Endothelial cell of umbilical vein (primary cell): Measurements from ENCODE around the gene PTER. TPM values are rescaled to one million over a fixed set of nuclear protein-coding genes. Genes with fewer than 3 reads are reported as not detected.

Experiments
- BruUV-seq: library from RNA; stranded (reverse); fragments of 400-500 nt; replicated peaks from 2 replicates; lab custom pipeline; 2021; lab: Mats Ljungman, UMichigan
- CTCF ChIA-PET: fragments of 300-600, 350-600 bp; sonication (Branson Sonifier 250); formaldehyde crosslinking; loops from one replicate; lab custom pipeline; 2021; ENCODE audit warnings: antibody characterized with exemption, inconsistent platforms; lab: Charles Lee
- POLR2A ChIA-PET: fragments of 300-600, 350-600 bp; sonication (Branson Sonifier 250); formaldehyde crosslinking; loops from one replicate; lab custom pipeline; 2021; ENCODE audit warnings: antibody characterized with exemption, inconsistent platforms; lab: Charles Lee
- DNase-seq: peaks from one replicate; pipeline ENCODE4 v3.0.0-alpha.2; 2011; ENCODE audit warnings: low read depth, low spot score
- FAIRE-seq: peaks from 2 replicates; lab custom pipeline; 2011; peaks lifted over from hg19 to GRCh38; lab: Jason Lieb, UNC
- H2AFZ ChIP-seq: 2 replicates; pipeline ENCODE4 v1.6.0; 2012; ENCODE audit warnings: low read depth, low read length, control low read depth, inconsistent platforms
- H3K27ac ChIP-seq: 2 replicates; pipeline ENCODE4 v1.5.1; 2011; ENCODE audit warnings: low read depth, mild to moderate bottlenecking, control low read depth, low read length, moderate library complexity; ENCODE audit not compliant: insufficient read depth
- H3K27me3 ChIP-seq, 2 experiments: 2 replicates each; pipeline versions ENCODE4 v1.6.0 to v1.6.1; 2011; ENCODE audit warnings: low read length in 2 of 2, mixed read lengths in 1 of 2; ENCODE audit not compliant: control insufficient read depth in 2 of 2, insufficient read depth in 2 of 2
- H3K36me3 ChIP-seq, 2 experiments: 2 replicates in 1 of 2; 3 replicates in 1 of 2; pipeline ENCODE4 v1.5.1; 2011; ENCODE audit warnings: low read length in 2 of 2, mild to moderate bottlenecking in 1 of 2, moderate library complexity in 1 of 2; ENCODE audit not compliant: control insufficient read depth in 2 of 2, insufficient read depth in 2 of 2; ENCODE audit errors: extremely low read depth in 1 of 2
- H3K4me1 ChIP-seq: 3 replicates; pipeline ENCODE4 v1.5.1; 2011; ENCODE audit warnings: mild to moderate bottlenecking, low read length; ENCODE audit not compliant: control insufficient read depth, insufficient read depth; ENCODE audit errors: extremely low read depth
- H3K4me2 ChIP-seq: 2 replicates; pipeline ENCODE4 v1.6.1; 2011; ENCODE audit warnings: low read length, control low read depth, mixed read lengths; ENCODE audit not compliant: insufficient read depth
- H3K4me3 ChIP-seq, 3 experiments: fragments of 200-600 bp in 1 of 3; sonication (generic), shearing (Covaris generic) in 1 of 3; replicated peaks in 1 of 3; 2 replicates each; pipeline ENCODE4 v1.5.1; 2011 to 2016; ENCODE audit warnings: control low read depth in 3 of 3, low read length in 3 of 3, mild to moderate bottlenecking in 2 of 3, inconsistent platforms in 1 of 3, low read depth in 1 of 3, moderate library complexity in 1 of 3; ENCODE audit not compliant: insufficient read depth in 1 of 3
- H3K79me2 ChIP-seq: 2 replicates; pipeline ENCODE4 v1.6.0; 2012; ENCODE audit warnings: low read length, inconsistent platforms; ENCODE audit not compliant: control insufficient read depth, insufficient read depth
- H3K9ac ChIP-seq: replicated peaks from 2 replicates; pipeline ENCODE3; 2011; ENCODE audit warnings: low read length, control low read depth; ENCODE audit not compliant: insufficient read depth; ENCODE audit errors: extremely low read depth
- H3K9me1 ChIP-seq: replicated peaks from 3 replicates; pipeline ENCODE4 v1.6.0; 2011; ENCODE audit warnings: mild to moderate bottlenecking, low read length; ENCODE audit not compliant: control insufficient read depth, insufficient read depth; ENCODE audit errors: extremely low read depth
- H3K9me3 ChIP-seq: replicated peaks from 2 replicates; pipeline ENCODE4 v1.5.1; 2012; ENCODE audit warnings: low read length, inconsistent platforms; ENCODE audit not compliant: control insufficient read depth, insufficient read depth
- H4K20me1 ChIP-seq: replicated peaks from 2 replicates; pipeline ENCODE3; 2011; ENCODE audit warnings: mild to moderate bottlenecking, low read length; ENCODE audit not compliant: control insufficient read depth, insufficient read depth; ENCODE audit errors: extremely low read depth
- CTCF ChIP-seq, 2 donors: IDR thresholded peaks; 1 replicate in 1 of 2; 2 replicates in 1 of 2; pipeline ENCODE4 v1.5.1; 2011; ENCODE audit warnings: low read length in 2 of 2, mild to moderate bottlenecking in 2 of 2, moderate library complexity in 2 of 2, control low read depth in 1 of 2, inconsistent platforms in 1 of 2, low read depth in 1 of 2; ENCODE audit not compliant: insufficient read depth in 1 of 2; ENCODE audit errors: extremely low read depth in 1 of 2
- EZH2 ChIP-seq: IDR thresholded peaks from 2 replicates; pipeline ENCODE4 v1.6.1; 2012; ENCODE audit warnings: borderline replicate concordance, low read depth, mild to moderate bottlenecking, moderate library complexity, low read length, inconsistent platforms; ENCODE audit not compliant: severe bottlenecking
- FOS ChIP-seq: IDR thresholded peaks from 2 replicates; pipeline ENCODE4 v1.6.1; 2011; ENCODE audit warnings: mild to moderate bottlenecking, low read length, moderate library complexity, borderline replicate concordance; ENCODE audit not compliant: insufficient read depth
- GATA2 ChIP-seq: IDR thresholded peaks from 2 replicates; pipeline ENCODE4 v1.7.0; 2011; ENCODE audit warnings: low read depth, mild to moderate bottlenecking, moderate library complexity, mixed read lengths, low read length; ENCODE audit not compliant: insufficient read length, insufficient read depth
- JUN ChIP-seq: IDR thresholded peaks from 2 replicates; pipeline ENCODE4 v1.6.1; 2011; ENCODE audit warnings: borderline replicate concordance, low read depth; ENCODE audit not compliant: insufficient read length, insufficient read depth
- MAX ChIP-seq: IDR thresholded peaks from 2 replicates; pipeline ENCODE4 v1.6.1; 2011; ENCODE audit not compliant: insufficient read depth, insufficient read length
- MYC ChIP-seq: IDR thresholded peaks from one replicate; pipeline ENCODE4 v1.6.1; 2011; ENCODE audit warnings: mild to moderate bottlenecking, low read depth, low read length
- POLR2A ChIP-seq: IDR thresholded peaks from 2 replicates; pipeline ENCODE4 v1.6.1; 2012; ENCODE audit warnings: low read depth, mild to moderate bottlenecking, control low read depth, low read length
- POLR2AphosphoS5 ChIP-seq: IDR thresholded peaks from 2 replicates; pipeline ENCODE4 v1.6.1; 2012; ENCODE audit warnings: low read depth, mild to moderate bottlenecking, control low read depth, low read length, moderate library complexity; ENCODE audit not compliant: insufficient read depth
- dilution Hi-C: fragments of 300-500 bp; cut with MboI; formaldehyde crosslinking; loops from one replicate; pipeline ENCODE4 v1.15.0; 2019; ENCODE audit warnings: low sequenced_read_pairs; ENCODE audit not compliant: extremely low pct_ligation_motif_present
- intact Hi-C: fragments of 100-400 bp; cut with micrococcal nuclease; formaldehyde crosslinking; loops from one replicate; pipeline ENCODE4 v1.10.0; 2022
- polyA plus RNA-seq, 4 experiments: library from polyadenylated mRNA; depleted of rRNA in 3 of 4; stranded (reverse) in 3 of 4; unstranded in 1 of 4; fragments of >200 nt; gene quantifications; 2 replicates each; pipeline versions ENCODE4 v1.2.1 to v1.2.3, GENCODE V29; 2011 to 2012; ENCODE audit warnings: missing spikeins in 1 of 4
- total RNA-seq: library from RNA; stranded (reverse); gene quantifications from 2 replicates; pipeline ENCODE4 v1.2.3, GENCODE V29; 2021

The PTER gene
- total and polyA plus RNA-seq, 2 donors (not counting 3 experiments of a cell fraction or from before 2014, with no cell fraction given): 1.6 to 4.6 TPM

GRCh38 chr10:16449454-16449853, 12.6 kb downstream of the PTER start:
- intact Hi-C loops: no loop called here
- Histone ChIP-seq H3K36me3 (no peaks in the 10 kb centered on the region), H3K4me1 (no peaks in the 10 kb centered on the region), H3K79me2 (no peaks in the 10 kb centered on the region), H3K4me2 (no peak overlapping the region), H3K9me1 (no peaks in the 10 kb centered on the region), H3K9ac (no peak overlapping the region), H4K20me1 (no peaks in the 10 kb centered on the region), H3K27ac (no peak overlapping the region), H2AFZ (no peak overlapping the region), H3K27me3 (no peaks in the 10 kb centered on the region), H3K9me3 (no peaks in the 10 kb centered on the region), H3K4me3 (no peak overlapping the region)
- DNase-seq (no peak), FAIRE-seq (no peak)
- CTCF ChIA-PET: no interaction called here
- BruUV-seq: no TSS peak
- dilution Hi-C loops: no loop called here
- TF ChIP-seq MYC (no peak), POLR2AphosphoS5 (no peak), MAX (no peak), CTCF (IDR thresholded peaks at IDR 0.05; ENCODE audit: extremely low read depth in 1 of 2, insufficient read depth in 1 of 2, low read depth in 1 of 2, low read length in 2 of 2) (no peak), JUN (no peak), POLR2A (no peak), FOS (no peak), EZH2 (no peak), GATA2 (no peak)
- POLR2A ChIA-PET: no interaction called here
